ENCODE data around the gene OTULINL.

The OTULINL gene

DNA sequence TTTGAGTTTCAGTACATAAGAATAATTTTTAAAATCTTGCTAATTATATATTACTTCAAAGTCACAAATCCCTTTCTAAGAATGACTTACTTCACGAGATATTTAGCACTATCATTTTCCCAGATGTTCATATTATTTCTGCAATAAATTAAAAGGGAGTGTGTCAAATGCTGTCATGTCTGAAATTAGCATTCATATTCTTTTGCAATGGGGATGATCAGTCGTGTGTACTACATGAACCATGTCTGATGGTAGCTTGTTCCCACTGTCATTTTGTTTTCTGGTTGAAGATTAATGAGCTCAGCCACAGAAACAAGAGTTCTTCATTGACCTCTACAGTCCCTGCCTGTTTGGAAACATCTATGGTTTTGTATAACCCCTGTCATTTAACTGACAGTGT is 30.1 kb downstream of the OTULINL start:
- Histone ChIP-seq H3K27me3 (ENCODE audit: insufficient read depth, low read length, poor library complexity, severe bottlenecking) (no peaks in the 10 kb centered on the region), H4K20me1 (ENCODE audit: insufficient read depth, low read length, poor library complexity, severe bottlenecking) (no peaks in the 10 kb centered on the region), H3F3A (ENCODE audit: low read depth) (no peaks in the 10 kb centered on the region), H3K4me1 (ENCODE audit: insufficient read depth, low read length, poor library complexity, severe bottlenecking) (no peaks in the 10 kb centered on the region), H3K9ac (ENCODE audit: low read depth, low read length, poor library complexity, severe bottlenecking) (no peak overlapping the region), H2AFZ (ENCODE audit: low read length) (no peak overlapping the region), H3K9me3 (ENCODE audit: insufficient read depth, low read depth, low read length) (no peaks in the 10 kb centered on the region), H3K36me3 (ENCODE audit: insufficient read depth, low read length) (peaks cover 76% of the 10 kb centered on the region; the same call in 1 of the 2 replicates), H3K9me2 (replicated peaks; ENCODE audit: low read depth, low read length) (no peaks in the 10 kb centered on the region), H3K4me3 (ENCODE audit: low read length, poor library complexity, severe bottlenecking) (no peak overlapping the region), H3K4me2 (ENCODE audit: low read depth, low read length, poor library complexity, severe bottlenecking) (no peak overlapping the region), H3K79me2 (ENCODE audit: insufficient read depth, low read length) (no peaks in the 10 kb centered on the region)
- TF ChIP-seq CTCF (conservative IDR thresholded peaks at IDR 0.05; ENCODE audit: low read length) = no peak
- TF ChIP-seq EZH2phosphoT487 (IDR thresholded peaks at IDR 0.05; ENCODE audit: borderline replicate concordance) = no peak

DNA sequence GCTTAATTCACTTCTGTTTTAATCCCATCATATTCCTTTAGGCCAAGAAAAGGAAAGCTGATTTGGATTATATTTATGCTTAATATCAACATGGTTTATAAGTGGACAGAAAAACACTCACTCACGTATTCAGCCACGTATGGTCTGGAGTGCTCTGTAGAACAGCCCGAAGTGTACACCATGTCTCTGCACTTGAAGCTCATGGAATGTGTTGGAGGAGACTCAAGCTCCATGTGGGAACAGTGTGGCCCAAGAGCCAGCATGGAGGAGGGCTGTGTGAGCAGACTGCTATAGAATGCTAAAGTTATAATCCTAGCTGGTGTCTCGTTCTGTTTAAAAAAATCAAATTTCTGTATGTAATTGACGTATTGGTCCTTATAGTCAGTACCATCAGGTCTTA is 32.9 kb downstream of the OTULINL start:
- H3K36me3 ChIP-seq (ENCODE audit: insufficient read depth, low read length) = peaks cover 60% of the 10 kb centered on the region; the same call in 1 of the 2 replicates
- no peaks in the 10 kb centered on the region for H3K9me3 ChIP-seq (ENCODE audit: insufficient read depth, low read depth, low read length)

GRCh38 chr5:14615365-14615764 is 33.8 kb downstream of the OTULINL start:
- H3K9me2 ChIP-seq (replicated peaks; ENCODE audit: low read depth, low read length) = no peaks in the 10 kb centered on the region
- no peak for TF ChIP-seq EZH2phosphoT487 (IDR thresholded peaks at IDR 0.05; ENCODE audit: borderline replicate concordance)
- H3K36me3 ChIP-seq (ENCODE audit: insufficient read depth, low read length) = peaks cover 53% of the 10 kb centered on the region; the same call in 1 of the 2 replicates

More for the DNA sequence above, 32.9 kb downstream of the OTULINL start:
- Histone ChIP-seq H3K4me3 (ENCODE audit: low read length, poor library complexity, severe bottlenecking) (no peak overlapping the region), H3K4me1 (ENCODE audit: insufficient read depth, low read length, poor library complexity, severe bottlenecking) (no peaks in the 10 kb centered on the region), H3F3A (ENCODE audit: low read depth) (no peaks in the 10 kb centered on the region), H3K27me3 (ENCODE audit: insufficient read depth, low read length, poor library complexity, severe bottlenecking) (no peaks in the 10 kb centered on the region), H4K20me1 (ENCODE audit: insufficient read depth, low read length, poor library complexity, severe bottlenecking) (no peaks in the 10 kb centered on the region), H3K4me2 (ENCODE audit: low read depth, low read length, poor library complexity, severe bottlenecking) (no peak overlapping the region), H3K9ac (ENCODE audit: low read depth, low read length, poor library complexity, severe bottlenecking) (no peak overlapping the region), H3K79me2 (ENCODE audit: insufficient read depth, low read length) (no peaks in the 10 kb centered on the region), H3K9me2 (replicated peaks; ENCODE audit: low read depth, low read length) (no peaks in the 10 kb centered on the region), H2AFZ (ENCODE audit: low read length) (no peak overlapping the region)
- TF ChIP-seq CTCF (conservative IDR thresholded peaks at IDR 0.05; ENCODE audit: low read length) = no peak
- no peak for TF ChIP-seq EZH2phosphoT487 (IDR thresholded peaks at IDR 0.05; ENCODE audit: borderline replicate concordance)

GRCh38 chr5:14617441-14617840 is 35.8 kb downstream of the OTULINL start:
- no peaks in the 10 kb centered on the region for H3K4me1 ChIP-seq (ENCODE audit: insufficient read depth, low read length, poor library complexity, severe bottlenecking)
- no peaks in the 10 kb centered on the region for H3K79me2 ChIP-seq (ENCODE audit: insufficient read depth, low read length)
- no peak overlapping the region for H3K4me2 ChIP-seq (ENCODE audit: low read depth, low read length, poor library complexity, severe bottlenecking)
- no peak overlapping the region for H3K9ac ChIP-seq (ENCODE audit: low read depth, low read length, poor library complexity, severe bottlenecking)
- no peak for TF ChIP-seq EZH2phosphoT487 (IDR thresholded peaks at IDR 0.05; ENCODE audit: borderline replicate concordance)
- H3F3A ChIP-seq (ENCODE audit: low read depth) = no peaks in the 10 kb centered on the region
- H3K36me3 ChIP-seq (ENCODE audit: insufficient read depth, low read length) = peaks cover 35% of the 10 kb centered on the region; the same call in 1 of the 2 replicates
- no peak overlapping the region for H2AFZ ChIP-seq (ENCODE audit: low read length)
- H3K4me3 ChIP-seq (ENCODE audit: low read length, poor library complexity, severe bottlenecking) = no peak overlapping the region
- no peaks in the 10 kb centered on the region for H4K20me1 ChIP-seq (ENCODE audit: insufficient read depth, low read length, poor library complexity, severe bottlenecking)
- no peaks in the 10 kb centered on the region for H3K27me3 ChIP-seq (ENCODE audit: insufficient read depth, low read length, poor library complexity, severe bottlenecking)
- no peaks in the 10 kb centered on the region for H3K9me3 ChIP-seq (ENCODE audit: insufficient read depth, low read depth, low read length)
- H3K9me2 ChIP-seq (replicated peaks; ENCODE audit: low read depth, low read length) = no peaks in the 10 kb centered on the region

More at GRCh38 chr5:14615365-14615764, 33.8 kb downstream of the OTULINL start:
- H3K27me3 ChIP-seq (ENCODE audit: insufficient read depth, low read length, poor library complexity, severe bottlenecking) = no peaks in the 10 kb centered on the region
- no peak overlapping the region for H3K4me2 ChIP-seq (ENCODE audit: low read depth, low read length, poor library complexity, severe bottlenecking)
- H3K9me3 ChIP-seq (ENCODE audit: insufficient read depth, low read depth, low read length) = no peaks in the 10 kb centered on the region
- no peak overlapping the region for H2AFZ ChIP-seq (ENCODE audit: low read length)
- H3K9ac ChIP-seq (ENCODE audit: low read depth, low read length, poor library complexity, severe bottlenecking) = no peak overlapping the region
- H4K20me1 ChIP-seq (ENCODE audit: insufficient read depth, low read length, poor library complexity, severe bottlenecking) = no peaks in the 10 kb centered on the region
- no peaks in the 10 kb centered on the region for H3F3A ChIP-seq (ENCODE audit: low read depth)
- H3K79me2 ChIP-seq (ENCODE audit: insufficient read depth, low read length) = no peaks in the 10 kb centered on the region
- H3K4me3 ChIP-seq (ENCODE audit: low read length, poor library complexity, severe bottlenecking) = no peak overlapping the region
- no peaks in the 10 kb centered on the region for H3K4me1 ChIP-seq (ENCODE audit: insufficient read depth, low read length, poor library complexity, severe bottlenecking)

Measured in Loucy (cell line).